NCI-H2227 (cell line): ENCODE results near the gene DENND1A.
"Not testable (repeated sequence)": the region's sequence is repeated elsewhere in the genome, so short reads cannot be mapped to it uniquely, and the experiment has no call there.

Source experiments
- DNase-seq: peaks from one replicate; lab custom pipeline; 2025; ENCODE audit not compliant: unreplicated experiment; lab: John Stamatoyannopoulos, UW

DENND1A gene

DNA sequence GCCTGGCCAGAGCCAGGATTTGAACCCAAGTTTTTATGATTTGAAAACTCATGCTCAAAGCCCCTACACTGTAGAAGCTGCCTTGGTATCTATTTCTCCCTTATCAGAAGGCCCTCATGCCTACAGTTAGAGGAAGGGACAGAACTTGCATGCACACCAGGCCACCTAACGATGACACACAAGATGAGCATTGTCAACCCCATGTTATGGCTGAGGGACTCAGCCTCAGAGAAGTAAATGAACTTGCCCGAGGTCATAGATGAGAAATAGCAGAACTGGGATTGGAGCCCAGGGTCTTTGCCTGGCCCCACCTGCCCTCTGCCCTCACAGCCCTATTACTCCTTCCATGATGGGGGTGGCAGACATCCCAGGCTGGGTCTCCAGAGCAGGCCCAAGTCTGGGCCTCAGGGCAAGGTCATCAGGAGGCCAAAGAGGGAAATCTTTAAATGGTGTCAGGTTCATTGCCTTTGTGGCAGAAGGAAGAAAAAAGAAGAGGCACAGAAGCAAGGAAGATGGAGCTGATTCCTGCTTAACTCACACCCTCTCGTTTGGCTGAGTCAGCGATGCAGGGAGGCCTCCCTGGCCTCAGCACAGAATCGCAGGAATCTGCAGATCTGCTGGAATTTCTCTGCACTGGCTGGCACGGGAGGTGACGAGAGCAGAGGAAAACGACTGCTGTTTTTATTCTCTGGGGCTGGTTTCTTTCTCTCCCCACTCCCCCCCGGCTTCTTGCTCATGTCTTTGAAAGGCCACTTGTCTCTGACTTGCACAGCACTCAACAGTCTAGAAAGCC is 594.5 kb downstream of the DENND1A start:
- DNase-seq = peak; percentile 39

DNA sequence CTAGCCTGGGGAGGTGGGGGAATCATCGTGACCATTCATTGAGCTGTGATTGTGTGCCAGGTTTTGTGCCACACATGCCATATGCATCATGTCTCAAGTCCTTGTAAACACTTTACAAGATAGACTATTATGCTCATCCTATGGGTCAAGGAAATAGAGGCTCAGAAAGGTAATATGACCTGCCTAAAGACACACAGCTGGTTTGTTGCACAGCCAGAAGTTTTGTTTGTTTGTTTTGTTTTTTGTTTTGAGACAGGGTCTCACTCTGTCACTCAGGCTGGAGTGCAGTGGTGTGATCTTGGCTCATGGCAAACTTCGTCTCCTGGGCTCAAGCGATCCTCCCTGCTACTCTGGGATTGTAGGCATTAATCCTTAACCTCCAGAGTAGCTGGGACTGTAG is 595.3 kb downstream of the DENND1A start:
- no peak for DNase-seq

DNA sequence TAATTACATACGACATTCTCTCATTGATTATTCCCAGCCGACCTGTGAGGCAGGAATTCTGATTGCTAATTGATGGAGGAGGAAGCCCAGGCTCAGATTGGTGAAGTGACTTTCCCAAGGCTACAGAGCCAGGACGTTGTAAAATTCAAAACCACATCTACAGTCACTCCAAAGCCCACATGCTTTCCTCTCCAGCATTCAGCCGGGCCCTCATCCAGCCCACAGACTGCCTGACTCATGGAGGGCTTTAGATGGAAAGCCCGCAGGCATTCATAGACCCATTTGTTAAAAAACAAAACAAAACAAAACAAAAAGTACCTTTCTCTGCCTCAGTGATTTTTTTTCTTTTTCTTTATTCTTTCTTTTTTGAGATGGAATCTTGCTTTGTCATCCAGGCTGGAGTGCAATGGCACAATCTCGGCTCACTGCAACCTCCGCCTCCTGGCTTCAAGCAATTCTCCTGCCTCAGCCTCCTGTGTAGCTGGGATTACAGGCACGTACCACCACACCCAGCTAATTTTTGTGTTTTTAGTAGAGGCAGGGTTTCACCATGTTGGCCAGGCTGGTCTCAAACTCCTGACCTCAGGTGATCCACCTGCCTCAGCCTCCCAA is 596.8 kb downstream of the DENND1A start:
- not testable (repeated sequence) for DNase-seq

- DNase-seq = no peak
Measured at GRCh38 chr9:123331346-123332060, 598.4 kb downstream of the DENND1A start.
